NK-92 (cell line): ENCODE results near the gene TRPM3.

ENCODE experiments used
- DNase-seq: peaks from one replicate; lab custom pipeline; 2025; ENCODE audit not compliant: unreplicated experiment; lab: John Stamatoyannopoulos, UW

Gene TRPM3

GRCh38 chr9:70950270-70950669 lies 171.2 kb downstream of the TRPM3 start:
- DNase-seq = no peak

DNA sequence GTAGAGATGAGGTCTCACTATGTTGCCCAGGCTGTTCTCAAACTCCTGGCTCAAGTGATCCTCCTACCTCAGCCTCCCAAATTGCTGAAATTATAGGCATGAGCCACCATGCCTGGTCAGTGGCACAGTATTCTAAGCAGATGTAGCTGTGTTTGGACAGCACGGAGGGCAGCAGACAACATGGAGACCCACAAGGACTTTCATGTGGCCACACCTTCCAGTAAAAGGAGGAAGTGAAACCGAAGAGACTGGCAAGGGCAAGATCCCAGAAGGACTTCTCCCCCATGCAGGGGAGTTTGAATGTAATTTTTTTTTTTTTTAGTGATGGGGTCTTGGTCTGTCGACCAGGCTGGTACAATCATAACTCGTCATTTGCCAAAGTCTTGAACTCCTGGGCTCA lies 172.2 kb downstream of the TRPM3 start:
- DNase-seq = no peak

DNA sequence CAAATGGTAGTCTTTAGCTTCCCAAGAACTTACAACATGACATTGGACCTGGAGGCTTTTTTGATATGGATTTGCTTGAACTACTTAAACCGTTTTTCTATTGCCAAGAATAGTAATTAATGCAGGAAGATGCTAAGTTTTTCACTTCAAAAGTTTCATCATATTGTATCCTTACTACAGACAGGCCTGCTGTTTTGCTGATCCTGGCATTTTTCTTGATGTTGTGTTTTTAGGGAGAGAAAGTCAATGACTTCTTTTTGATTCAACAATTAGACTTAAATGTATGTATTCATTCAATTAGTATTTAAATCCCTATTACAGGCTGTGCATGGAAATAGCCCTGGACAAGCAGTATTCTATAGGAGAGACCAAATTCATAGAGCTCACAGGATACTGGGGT lies 172.7 kb downstream of the TRPM3 start:
- DNase-seq = no peak

GRCh38 chr9:70947511-70947910 lies 173.9 kb downstream of the TRPM3 start:
- DNase-seq = no peak

GRCh38 chr9:70947086-70947485 lies 174.3 kb downstream of the TRPM3 start:
- no peak for DNase-seq

GRCh38 chr9:70945301-70945700 lies 176.1 kb downstream of the TRPM3 start:
- DNase-seq = no peak

- DNase-seq = no peak
Measured at GRCh38 chr9:70941191-70941590, 180.2 kb downstream of the TRPM3 start.

DNA sequence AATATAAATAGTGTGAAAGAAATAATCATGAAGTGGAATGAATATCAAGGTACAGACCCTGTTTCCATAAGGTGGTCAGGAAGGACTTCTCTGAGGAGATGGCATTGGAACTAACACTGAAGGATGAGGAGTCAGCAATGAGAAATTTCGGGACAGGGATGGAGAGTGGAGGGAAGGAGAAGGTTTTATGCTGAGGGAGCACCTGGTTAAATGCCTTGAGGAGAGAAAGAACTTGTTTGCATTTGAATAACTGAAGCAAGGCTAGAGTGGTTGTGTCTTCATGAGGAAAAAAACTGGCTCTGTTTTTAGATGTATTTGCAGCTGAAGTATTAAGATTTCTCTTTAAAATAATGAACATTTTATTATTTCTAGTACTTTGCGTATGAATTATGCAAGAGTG lies 180.8 kb downstream of the TRPM3 start:
- DNase-seq = no peak

GRCh38 chr9:70936536-70936935 lies 184.9 kb downstream of the TRPM3 start:
- no peak for DNase-seq

DNA sequence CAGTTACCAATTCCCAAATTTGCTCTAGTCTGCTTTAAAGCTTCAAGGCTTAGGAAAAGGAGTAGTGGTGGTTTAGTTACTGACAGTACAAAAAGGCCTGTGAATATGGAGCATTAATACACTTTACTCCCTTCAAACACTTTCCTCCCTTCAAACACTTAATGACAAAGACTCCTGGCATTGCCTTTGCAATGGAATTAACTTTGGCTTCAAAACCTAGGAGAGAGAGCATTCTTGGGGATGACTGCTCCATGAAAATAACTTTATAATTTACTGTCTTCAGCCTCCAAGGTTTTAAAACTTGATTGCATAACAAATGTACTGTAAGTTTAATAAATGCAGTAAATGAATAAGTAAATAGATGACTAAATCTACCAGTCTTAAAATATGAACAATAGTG lies 185.6 kb downstream of the TRPM3 start:
- DNase-seq = no peak

DNA sequence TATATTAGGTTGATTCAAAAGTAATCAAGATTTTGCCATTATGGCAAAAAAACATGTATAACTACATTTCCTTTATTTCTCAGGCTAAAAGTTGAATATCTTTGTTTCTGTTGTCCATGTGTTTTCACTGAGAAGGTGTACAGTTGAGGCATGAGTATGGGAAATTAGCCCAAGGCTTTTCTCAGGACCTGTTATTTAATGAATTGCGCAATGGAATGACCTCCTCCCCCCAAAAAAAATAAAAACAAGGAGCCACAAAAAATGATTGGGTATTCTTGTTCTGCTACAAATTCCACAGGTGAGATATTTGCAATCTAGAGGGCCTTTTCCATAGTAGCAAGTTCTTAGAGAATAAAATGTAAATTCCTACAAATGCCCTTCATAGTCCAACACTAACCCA lies 186.8 kb downstream of the TRPM3 start:
- DNase-seq = no peak

GRCh38 chr9:70933321-70933720 lies 188.1 kb downstream of the TRPM3 start:
- no peak for DNase-seq

- DNase-seq = no peak
Measured at GRCh38 chr9:70932097-70932496, 189.3 kb downstream of the TRPM3 start.

DNA sequence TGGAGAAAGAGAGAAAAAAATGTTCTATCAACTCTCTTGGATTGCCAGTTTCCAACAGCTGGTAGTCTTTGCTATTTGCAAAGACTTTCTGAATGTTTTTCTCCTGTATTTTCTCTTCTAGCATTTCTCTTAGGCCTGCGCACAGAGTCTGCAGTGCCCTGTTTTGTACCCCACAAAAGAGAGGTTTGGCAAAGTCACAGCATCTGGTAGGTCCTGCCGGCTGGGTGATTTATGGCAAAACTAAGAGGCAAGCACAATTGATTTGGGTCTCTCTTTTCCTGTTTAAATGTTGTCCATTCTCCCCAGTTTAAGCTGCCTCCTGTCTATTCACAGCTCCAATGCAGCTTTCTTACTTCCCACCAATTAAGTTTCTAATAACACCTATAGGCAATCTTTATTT lies 193.9 kb downstream of the TRPM3 start:
- DNase-seq = no peak

DNA sequence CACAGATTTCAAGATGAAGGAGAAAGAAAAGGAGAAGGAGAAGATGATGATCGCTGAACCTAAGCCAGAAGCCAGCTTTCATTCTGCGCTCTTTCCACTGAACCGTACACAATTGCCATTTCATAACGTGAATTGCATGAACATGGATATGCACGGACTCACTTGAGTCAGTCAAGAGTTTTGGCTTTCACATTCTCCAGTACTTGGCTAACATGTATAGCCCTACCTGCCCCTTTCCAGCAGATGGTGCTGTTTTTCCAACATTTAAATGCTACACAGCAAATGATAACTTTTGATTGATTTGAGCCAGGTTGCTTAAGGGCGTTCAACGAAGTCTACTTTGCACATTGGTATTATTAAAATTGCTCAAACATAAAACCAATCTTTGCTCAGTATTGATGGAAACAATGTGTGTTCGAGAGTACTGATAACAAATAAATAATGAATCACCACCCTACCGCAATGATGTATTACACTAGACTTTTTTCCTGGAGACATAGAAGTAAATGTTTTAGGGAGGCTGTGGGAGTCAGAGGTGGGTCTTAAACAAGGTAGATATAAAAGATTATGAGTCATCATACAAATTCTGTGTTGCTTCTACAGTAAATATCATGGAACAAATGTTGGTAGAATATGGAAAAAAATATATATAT lies 196.4 kb downstream of the TRPM3 start:
- DNase-seq = no peak

GRCh38 chr9:70924380-70924779 lies 197.0 kb downstream of the TRPM3 start:
- no peak for DNase-seq

DNA sequence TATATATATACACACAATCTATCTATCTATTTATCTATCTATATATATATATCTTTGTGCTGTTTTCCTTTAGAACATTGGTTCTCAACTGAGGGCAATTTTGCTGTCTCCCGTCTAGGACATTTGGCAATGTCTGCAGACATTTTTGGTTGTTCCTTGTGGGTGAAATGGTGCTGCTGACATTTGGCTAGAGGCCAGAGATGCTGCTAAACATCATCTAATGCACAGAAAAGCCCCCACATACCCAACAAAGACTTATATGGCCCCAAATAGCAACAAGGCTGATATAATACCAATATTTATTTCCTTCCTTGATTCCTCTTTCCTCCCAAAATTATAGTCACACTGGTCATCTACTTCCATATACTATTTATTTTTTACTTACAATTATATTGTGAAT lies 197.5 kb downstream of the TRPM3 start:
- DNase-seq = no peak

GRCh38 chr9:70921136-70921535 lies 200.3 kb downstream of the TRPM3 start:
- no peak for DNase-seq

DNA sequence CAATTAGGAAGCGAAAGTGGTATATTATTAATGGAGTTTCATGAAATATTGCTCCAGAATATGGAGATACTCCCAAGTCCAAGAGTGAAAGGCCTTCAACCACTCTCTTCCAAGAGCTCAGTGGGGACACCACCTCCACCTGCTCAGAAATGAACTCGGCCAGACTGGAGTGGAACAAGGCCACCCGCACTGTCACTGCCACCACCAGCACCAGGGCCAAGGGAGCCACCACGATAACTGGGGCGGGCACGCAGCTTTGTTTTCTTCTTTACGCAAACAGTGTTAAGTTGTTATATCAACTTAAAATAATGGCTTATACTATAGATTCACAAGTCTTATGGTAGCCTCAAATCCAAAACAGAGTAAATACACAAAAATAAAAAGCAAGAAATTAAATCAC lies 204.1 kb downstream of the TRPM3 start:
- no peak for DNase-seq

- DNase-seq = no peak
Measured at GRCh38 chr9:70911791-70912190, 209.6 kb downstream of the TRPM3 start.

DNA sequence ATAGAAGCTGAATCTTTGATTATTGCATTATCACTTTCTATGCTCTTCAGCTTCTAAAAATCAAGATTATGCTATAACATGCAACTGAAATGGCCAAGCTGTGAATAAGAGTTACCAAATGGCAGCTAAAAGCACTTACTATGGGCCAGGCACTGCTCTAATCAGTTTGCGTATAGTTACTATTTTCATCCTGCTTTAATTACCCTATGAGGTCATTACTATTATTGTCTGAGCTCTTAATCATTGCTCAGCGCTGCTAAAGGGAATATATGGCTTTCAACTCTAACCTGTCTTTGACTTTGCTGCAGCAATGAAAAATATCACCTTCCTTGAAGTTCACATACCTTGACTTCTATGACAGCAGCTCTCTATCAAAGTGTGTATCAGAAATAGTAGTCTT lies 210.8 kb downstream of the TRPM3 start:
- no peak for DNase-seq

GRCh38 chr9:70902692-70903131 lies 218.7 kb downstream of the TRPM3 start:
- no peak for DNase-seq

GRCh38 chr9:70902171-70902570 lies 219.2 kb downstream of the TRPM3 start:
- no peak for DNase-seq

DNA sequence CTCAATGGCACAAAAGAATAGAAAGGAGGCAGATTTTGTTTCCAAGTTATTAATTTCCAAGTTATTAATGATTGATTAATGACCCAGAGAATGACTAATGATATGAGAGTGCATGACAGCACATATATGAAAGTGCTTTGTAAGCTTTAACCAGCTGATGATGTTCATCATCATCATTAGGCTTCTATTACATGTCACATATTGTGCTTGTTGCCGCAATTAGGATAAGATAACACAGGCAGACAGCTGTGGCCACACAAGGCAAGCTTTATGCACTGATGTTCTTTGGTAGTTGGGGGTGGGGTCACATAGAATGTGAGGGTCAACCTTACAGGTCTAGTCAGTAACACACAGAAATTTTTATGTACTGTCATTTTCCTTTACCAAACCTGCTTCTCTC lies 219.7 kb downstream of the TRPM3 start:
- no peak for DNase-seq
